Neutrophil (primary cell): ENCODE data around the gene PEAK1.

Source experiments
- H3K27ac ChIP-seq: fragments of 200-600 bp; sonication (generic); 2 replicates; pipeline ENCODE4 v1.5.1; 2016; ENCODE audit warnings: mild to moderate bottlenecking, moderate library complexity
- H3K27me3 ChIP-seq: fragments of 200-600 bp; sonication (generic); 2 replicates; pipeline ENCODE4 v1.6.0; 2016; ENCODE audit warnings: mild to moderate bottlenecking
- H3K36me3 ChIP-seq: fragments of 200-600 bp; sonication (generic); 2 replicates; pipeline ENCODE4 v1.5.1; 2017
- H3K4me1 ChIP-seq, 2 experiments: fragments of 200-600 bp in 1 of 2; sonication (generic) in 1 of 2; 1 replicate in 1 of 2; 2 replicates in 1 of 2; pipeline versions ENCODE4 v1.5.1 to v1.6.1; 2013 to 2016; ENCODE audit warnings: low read depth in 1 of 2, low read length in 1 of 2, mild to moderate bottlenecking in 1 of 2, moderate library complexity in 1 of 2; ENCODE audit not compliant: control insufficient read depth in 1 of 2, insufficient read depth in 1 of 2
- H3K4me3 ChIP-seq, 2 experiments: fragments of 200-600 bp in 1 of 2; sonication (generic) in 1 of 2; 1 replicate in 1 of 2; 2 replicates in 1 of 2; pipeline ENCODE4 v1.5.1; 2013 to 2016; ENCODE audit warnings: low read depth in 1 of 2, low read length in 1 of 2, mild to moderate bottlenecking in 1 of 2, moderate library complexity in 1 of 2
- H3K9me3 ChIP-seq: fragments of 200-600 bp; sonication (generic); 2 replicates; pipeline ENCODE4 v1.5.1; 2016
- CTCF ChIP-seq: fragments of 200-600 bp; sonication (generic); IDR thresholded peaks from 2 replicates; pipeline ENCODE4 v1.5.1; 2016; ENCODE audit warnings: antibody characterized with exemption

Gene PEAK1

DNA sequence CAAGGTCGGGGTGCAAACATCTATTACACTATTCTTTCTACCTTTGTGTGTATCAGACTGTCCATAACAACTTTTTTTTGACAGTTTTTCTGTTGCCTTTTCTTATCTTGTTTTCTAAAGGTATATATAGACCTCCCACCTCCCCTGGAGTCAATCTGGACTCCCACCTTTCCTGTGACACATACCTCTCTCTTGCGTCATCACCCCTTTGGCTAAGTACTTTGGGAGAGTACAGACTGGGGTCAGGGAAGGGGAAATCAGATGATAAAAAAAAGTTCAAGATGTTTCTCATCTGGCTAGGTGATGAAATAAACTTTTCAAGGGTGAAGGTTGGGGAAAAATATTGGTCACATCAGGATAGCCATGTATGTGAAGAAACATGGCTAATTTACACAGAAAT lies 366.2 kb downstream of the PEAK1 start:
- no peaks in the 10 kb centered on the region for H3K36me3 ChIP-seq
- H3K27me3 ChIP-seq, result no peaks in the 10 kb centered on the region
- peaks cover 5 to 7% of the 10 kb centered on the region in 2 experiments for H3K4me1 ChIP-seq
- H3K27ac ChIP-seq, result no peak overlapping the region
- no peaks in the 10 kb centered on the region for H3K9me3 ChIP-seq
- H3K4me3 ChIP-seq, result no peak overlapping the region
- TF ChIP-seq CTCF, result no peak

DNA sequence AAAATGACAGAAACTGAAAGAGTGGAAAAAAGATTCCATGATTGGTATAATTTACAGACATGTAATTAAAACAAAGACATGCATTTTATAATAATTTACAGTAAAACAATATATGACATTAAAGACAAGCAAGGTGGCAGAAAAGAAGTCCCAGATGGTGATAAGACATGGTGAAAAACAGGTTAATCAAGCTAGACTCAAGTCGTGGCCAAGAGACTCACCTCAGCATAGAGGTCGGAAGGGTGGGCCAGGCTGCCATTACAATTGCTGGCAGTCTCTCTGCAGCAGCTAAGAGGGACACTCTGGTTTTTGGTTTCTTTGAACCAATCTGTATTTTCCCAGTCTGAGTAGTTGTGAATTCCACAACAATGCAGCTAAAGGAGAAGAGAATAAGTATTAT lies 367.3 kb downstream of the PEAK1 start:
- H3K27ac ChIP-seq, result no peak overlapping the region
- no peak overlapping the region for H3K4me3 ChIP-seq
- no peaks in the 10 kb centered on the region for H3K36me3 ChIP-seq
- no peak for TF ChIP-seq CTCF
- peaks cover 6 to 10% of the 10 kb centered on the region in 2 experiments for H3K4me1 ChIP-seq
- H3K27me3 ChIP-seq, result no peaks in the 10 kb centered on the region
- H3K9me3 ChIP-seq, result no peaks in the 10 kb centered on the region
